Mesothelial cell of epicardium (in vitro differentiated cells): ENCODE data around the gene BPIFB6. TPM values are rescaled to one million over a fixed set of nuclear protein-coding genes. Genes with fewer than 3 reads are reported as not detected.

Source experiments
- DNase-seq, 2 experiments: peaks; one replicate each; pipeline ENCODE4 v3.0.0; 2021; ENCODE audit warnings: low spot score in 2 of 2; ENCODE audit not compliant: unreplicated experiment in 2 of 2
- H3K27ac Mint-ChIP-seq: 2 replicates; pipeline ENCODE4 v1.8.0; 2021; ENCODE audit warnings: mixed read lengths
- H3K27me3 Mint-ChIP-seq: 2 replicates; pipeline ENCODE4 v1.8.0; 2021; ENCODE audit warnings: low read depth, mixed read lengths
- H3K36me3 Mint-ChIP-seq: 2 replicates; pipeline ENCODE4 v1.8.0; 2021; ENCODE audit warnings: mixed read lengths
- H3K4me1 Mint-ChIP-seq: 2 replicates; pipeline ENCODE4 v1.8.0; 2021; ENCODE audit warnings: mixed read lengths
- H3K4me3 Mint-ChIP-seq: 2 replicates; pipeline ENCODE4 v1.8.0; 2021; ENCODE audit warnings: mild to moderate bottlenecking, moderate library complexity, mixed read lengths
- H3K9me3 Mint-ChIP-seq: 2 replicates; pipeline ENCODE4 v1.8.0; 2021; ENCODE audit warnings: mixed read lengths
- CTCF ChIP-seq: fragments of 200-600 bp; sonication (generic); IDR thresholded peaks from one replicate; pipeline ENCODE4 v1.5.0; 2021; ENCODE audit warnings: antibody characterized with exemption; ENCODE audit not compliant: unreplicated experiment
- total RNA-seq: library from RNA; stranded (reverse); gene quantifications from 3 replicates; pipeline ENCODE4 v1.2.1, GENCODE V29; 2021

BPIFB6 gene
- total RNA-seq, 1 donor from 2014 or later = not detected

- no peak for DNase-seq
- Mint-ChIP-seq H3K36me3 (no peaks in the 10 kb centered on the region), H3K27me3 (peaks cover 6% of the 10 kb centered on the region)
These were observed 19.9 kb downstream of the BPIFB6 start for GRCh38 chr20:33051333-33051732.

GRCh38 chr20:33053291-33054106 lies 22.1 kb downstream of the BPIFB6 start, which contains the start of gene BPIFB3:
TSS of gene BPIFB3 (plus strand) at chr20:33053903. CDS start at chr20:33055436, 1,533 bp downstream.
- DNase-seq = no peak
- Mint-ChIP-seq H3K27me3 (peaks cover 9% of the 10 kb centered on the region), H3K4me3 (no peak within 1 kb of the TSS), H3K27ac (no peak within 1 kb of the TSS), H3K9me3 (no peaks in the 10 kb centered on the region), H3K36me3 (no peaks in the 10 kb centered on the region), H3K4me1 (no peaks in the 10 kb centered on the region)
- TF ChIP-seq CTCF = no peak

More at GRCh38 chr20:33051333-33051732, 19.9 kb downstream of the BPIFB6 start:
- Mint-ChIP-seq H3K9me3 (peaks cover 7% of the 10 kb centered on the region), H3K4me1 (no peaks in the 10 kb centered on the region), H3K4me3 (no peak overlapping the region), H3K27ac (no peak overlapping the region)
- no peak for TF ChIP-seq CTCF

- no peak overlapping the region for H3K27ac Mint-ChIP-seq
- H3K4me3 Mint-ChIP-seq = no peak overlapping the region
- no peak for TF ChIP-seq CTCF
- H3K4me1 Mint-ChIP-seq = no peaks in the 10 kb centered on the region
- no peaks in the 10 kb centered on the region for H3K36me3 Mint-ChIP-seq
- peaks cover 9% of the 10 kb centered on the region for H3K27me3 Mint-ChIP-seq
- DNase-seq = no peak
- no peaks in the 10 kb centered on the region for H3K9me3 Mint-ChIP-seq
These were observed 22.9 kb downstream of the BPIFB6 start for GRCh38 chr20:33054381-33054780.

GRCh38 chr20:33054791-33055190 lies 23.3 kb downstream of the BPIFB6 start:
- DNase-seq = no peak
- Mint-ChIP-seq H3K27ac (no peak overlapping the region), H3K4me1 (no peaks in the 10 kb centered on the region), H3K4me3 (no peak overlapping the region), H3K36me3 (no peaks in the 10 kb centered on the region), H3K27me3 (peaks cover 9% of the 10 kb centered on the region), H3K9me3 (no peaks in the 10 kb centered on the region)
- no peak for TF ChIP-seq CTCF

GRCh38 chr20:33059136-33059535 lies 27.7 kb downstream of the BPIFB6 start:
- Mint-ChIP-seq H3K27ac (no peak overlapping the region), H3K4me3 (no peak overlapping the region), H3K36me3 (no peaks in the 10 kb centered on the region), H3K4me1 (no peaks in the 10 kb centered on the region), H3K27me3 (peaks cover 8% of the 10 kb centered on the region), H3K9me3 (no peaks in the 10 kb centered on the region)
- TF ChIP-seq CTCF = no peak
- DNase-seq = no peak
